Neural cell (in vitro differentiated cells): ENCODE measurements around the gene CDKAL1.

ENCODE experiments used
- CTCF ChIP-seq: fragments of 450-650 bp; IDR thresholded peaks from 2 replicates; pipeline ENCODE4 v1.5.1; 2014; ENCODE audit warnings: antibody characterized with exemption, mild to moderate bottlenecking, moderate library complexity; ENCODE audit not compliant: poor library complexity, severe bottlenecking
- EP300 ChIP-seq: fragments of 450-650 bp; conservative IDR thresholded peaks from 2 replicates; pipeline ENCODE4 v1.6.1; 2014; ENCODE audit warnings: antibody characterized with exemption, mild to moderate bottlenecking, moderate library complexity; ENCODE audit not compliant: poor library complexity, severe bottlenecking
- EZH2 ChIP-seq: fragments of 200-600, 300-800 bp; shearing (Covaris generic), sonication (generic); IDR thresholded peaks from 2 replicates; pipeline ENCODE4 v1.6.1; 2014; ENCODE audit warnings: antibody characterized with exemption, low read length, borderline replicate concordance, mild to moderate bottlenecking; ENCODE audit not compliant: insufficient read depth, poor library complexity, severe bottlenecking
- MXI1 ChIP-seq: fragments of 450-650 bp; conservative IDR thresholded peaks from 2 replicates; pipeline ENCODE4 v1.6.1; 2014; ENCODE audit warnings: antibody characterized with exemption, mild to moderate bottlenecking; ENCODE audit not compliant: poor library complexity, severe bottlenecking
- POLR2AphosphoS5 ChIP-seq: IDR thresholded peaks from 2 replicates; pipeline ENCODE4 v1.6.1; 2012
- RAD21 ChIP-seq: fragments of 450-650 bp; conservative IDR thresholded peaks from 2 replicates; pipeline ENCODE4 v1.6.1; 2014; ENCODE audit warnings: antibody characterized with exemption, mild to moderate bottlenecking, moderate library complexity
- SMC3 ChIP-seq: fragments of 450-650 bp; conservative IDR thresholded peaks from 2 replicates; pipeline ENCODE4 v1.6.1; 2014; ENCODE audit warnings: antibody characterized with exemption, mild to moderate bottlenecking, moderate library complexity; ENCODE audit not compliant: poor library complexity
- TAF1 ChIP-seq: IDR thresholded peaks from 2 replicates; pipeline ENCODE4 v1.6.1; 2012; ENCODE audit warnings: low read depth
- TF ChIP-seq, protein P1 (sequence below): IDR thresholded peaks from 2 replicates; pipeline ENCODE4 v1.6.1; 2012; ENCODE audit warnings: borderline replicate concordance

DNA sequence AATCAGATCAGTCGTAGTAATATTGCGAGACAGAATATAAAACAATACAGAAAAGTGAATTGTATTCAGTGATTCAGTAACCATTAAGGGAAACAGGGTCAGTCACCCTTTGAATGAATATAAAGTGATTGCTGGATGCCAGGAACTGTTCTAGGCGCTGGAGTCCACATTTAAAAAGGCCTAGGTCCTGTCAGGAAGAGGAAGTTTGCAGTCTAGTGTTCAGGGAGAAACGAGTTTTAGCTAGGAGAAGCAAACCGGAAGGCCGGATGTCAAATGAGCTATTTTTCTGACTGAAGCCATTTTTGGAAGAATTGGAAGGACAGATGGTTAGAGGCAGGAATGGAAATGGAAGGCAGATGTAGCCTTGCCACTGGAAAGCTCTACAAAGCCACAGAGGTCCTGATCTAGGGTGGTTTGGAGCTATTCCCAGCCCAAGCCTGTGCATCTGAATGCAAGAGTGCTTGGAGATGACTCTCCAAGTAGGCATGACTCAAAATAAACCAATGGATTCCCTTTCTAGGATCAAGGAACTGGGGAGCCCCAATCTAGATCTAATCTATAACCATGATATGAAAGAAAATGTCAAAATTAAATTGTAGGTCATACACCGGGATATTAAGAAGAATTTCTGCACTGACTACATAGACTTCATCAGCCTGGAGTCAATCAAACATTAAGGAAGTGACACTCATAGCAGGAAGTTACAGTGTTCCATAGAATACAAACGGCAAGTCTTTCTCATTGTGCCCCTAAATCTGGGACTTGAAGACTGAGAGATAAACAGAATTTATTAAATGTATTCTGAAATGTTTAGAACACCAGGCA lies 36.8 kb upstream of the CDKAL1 start:
- TF ChIP-seq CTCF (no peak), POLR2AphosphoS5 (no peak), EZH2 (no peak), MXI1 (no peak), EP300 (no peak), RAD21 (no peak), SMC3 (no peak), TAF1 (no peak)
- TF ChIP-seq, protein P1, sequence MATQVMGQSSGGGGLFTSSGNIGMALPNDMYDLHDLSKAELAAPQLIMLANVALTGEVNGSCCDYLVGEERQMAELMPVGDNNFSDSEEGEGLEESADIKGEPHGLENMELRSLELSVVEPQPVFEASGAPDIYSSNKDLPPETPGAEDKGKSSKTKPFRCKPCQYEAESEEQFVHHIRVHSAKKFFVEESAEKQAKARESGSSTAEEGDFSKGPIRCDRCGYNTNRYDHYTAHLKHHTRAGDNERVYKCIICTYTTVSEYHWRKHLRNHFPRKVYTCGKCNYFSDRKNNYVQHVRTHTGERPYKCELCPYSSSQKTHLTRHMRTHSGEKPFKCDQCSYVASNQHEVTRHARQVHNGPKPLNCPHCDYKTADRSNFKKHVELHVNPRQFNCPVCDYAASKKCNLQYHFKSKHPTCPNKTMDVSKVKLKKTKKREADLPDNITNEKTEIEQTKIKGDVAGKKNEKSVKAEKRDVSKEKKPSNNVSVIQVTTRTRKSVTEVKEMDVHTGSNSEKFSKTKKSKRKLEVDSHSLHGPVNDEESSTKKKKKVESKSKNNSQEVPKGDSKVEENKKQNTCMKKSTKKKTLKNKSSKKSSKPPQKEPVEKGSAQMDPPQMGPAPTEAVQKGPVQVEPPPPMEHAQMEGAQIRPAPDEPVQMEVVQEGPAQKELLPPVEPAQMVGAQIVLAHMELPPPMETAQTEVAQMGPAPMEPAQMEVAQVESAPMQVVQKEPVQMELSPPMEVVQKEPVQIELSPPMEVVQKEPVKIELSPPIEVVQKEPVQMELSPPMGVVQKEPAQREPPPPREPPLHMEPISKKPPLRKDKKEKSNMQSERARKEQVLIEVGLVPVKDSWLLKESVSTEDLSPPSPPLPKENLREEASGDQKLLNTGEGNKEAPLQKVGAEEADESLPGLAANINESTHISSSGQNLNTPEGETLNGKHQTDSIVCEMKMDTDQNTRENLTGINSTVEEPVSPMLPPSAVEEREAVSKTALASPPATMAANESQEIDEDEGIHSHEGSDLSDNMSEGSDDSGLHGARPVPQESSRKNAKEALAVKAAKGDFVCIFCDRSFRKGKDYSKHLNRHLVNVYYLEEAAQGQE = no peak
